KOPT-K1 (cell line): ENCODE results near the gene ROBO2.

Experiments
- H3K27ac ChIP-seq: fragments of 200-600 bp; sonication (generic); 2 replicates; pipeline ENCODE4 v1.5.1; 2016; ENCODE audit warnings: antibody characterized with exemption, mild to moderate bottlenecking, low read depth, low read length; ENCODE audit not compliant: poor library complexity, severe bottlenecking
- H3K36me3 ChIP-seq: fragments of 200-600 bp; sonication (generic); 2 replicates; pipeline ENCODE4 v1.5.1; 2017; ENCODE audit warnings: antibody characterized with exemption, mild to moderate bottlenecking, low read length, moderate library complexity; ENCODE audit not compliant: insufficient read depth
- H3K9me3 ChIP-seq: fragments of 200-600 bp; sonication (generic); 2 replicates; pipeline ENCODE4 v1.5.1; 2017; ENCODE audit warnings: antibody characterized with exemption, low read length, mild to moderate bottlenecking; ENCODE audit not compliant: insufficient read depth, poor library complexity, severe bottlenecking

The ROBO2 gene

DNA sequence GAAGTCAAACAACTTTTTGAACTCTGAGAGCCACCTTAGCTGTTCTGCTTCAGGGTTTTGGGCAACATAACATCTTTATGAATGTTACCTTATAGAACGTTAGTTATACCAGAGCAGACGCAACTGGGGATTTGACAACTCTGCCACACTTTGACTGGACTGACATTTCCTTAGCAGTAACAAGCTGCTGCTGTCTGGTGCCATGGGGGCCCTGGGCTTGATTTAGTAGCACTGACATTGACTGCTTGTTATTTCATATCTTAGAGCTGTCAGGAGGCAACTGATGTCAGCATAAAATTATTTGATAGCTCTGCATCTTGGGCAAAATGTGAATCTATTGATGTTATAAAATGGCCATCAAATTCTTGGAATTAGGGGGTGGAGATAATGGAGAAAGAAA is 285.4 kb downstream of the ROBO2 start:
- Histone ChIP-seq H3K27ac (no peak overlapping the region), H3K36me3 (no peaks in the 10 kb centered on the region), H3K9me3 (no peaks in the 10 kb centered on the region)

DNA sequence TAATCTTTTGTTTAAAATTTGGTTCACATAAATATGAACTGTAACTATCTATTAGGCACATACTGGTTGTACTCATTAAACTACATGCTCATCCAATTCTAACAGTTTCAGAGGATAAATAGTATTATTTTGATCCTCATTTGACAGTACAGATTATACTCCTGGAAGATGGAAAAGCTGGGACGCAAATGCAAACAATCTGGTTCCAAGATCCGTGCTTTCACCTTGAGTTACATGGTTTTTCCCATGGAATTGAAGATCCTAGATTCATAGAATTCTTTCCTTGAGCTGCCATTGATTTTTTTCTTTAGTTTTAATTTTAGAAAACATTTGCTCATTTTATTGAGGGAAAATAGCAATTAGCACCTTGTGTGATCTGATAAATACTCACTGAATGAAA is 285.8 kb downstream of the ROBO2 start:
- H3K27ac ChIP-seq: no peak overlapping the region

DNA sequence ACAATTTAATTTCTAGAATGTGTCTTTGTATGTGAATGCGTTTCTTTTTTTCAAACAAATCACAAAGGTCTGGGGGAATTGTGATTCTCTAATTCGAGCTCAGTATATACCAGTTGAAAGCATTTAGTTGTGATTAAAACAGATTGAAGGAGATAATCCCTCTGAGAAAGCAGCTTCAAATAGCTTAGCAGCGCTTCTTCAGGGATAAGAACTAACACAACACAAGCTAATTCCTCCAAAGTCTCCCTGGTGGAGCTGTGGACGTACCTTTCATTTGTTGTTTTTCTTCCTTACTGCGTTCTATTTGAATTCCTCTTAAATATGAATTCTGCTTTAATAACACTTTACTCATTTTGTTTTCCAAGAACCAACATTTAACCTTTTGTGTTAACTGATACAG is 286.7 kb downstream of the ROBO2 start:
- H3K9me3 ChIP-seq: no peaks in the 10 kb centered on the region
- H3K36me3 ChIP-seq: no peaks in the 10 kb centered on the region
- no peak overlapping the region for H3K27ac ChIP-seq

More for the DNA sequence above, 285.8 kb downstream of the ROBO2 start:
- H3K9me3 ChIP-seq: no peaks in the 10 kb centered on the region
- no peaks in the 10 kb centered on the region for H3K36me3 ChIP-seq

DNA sequence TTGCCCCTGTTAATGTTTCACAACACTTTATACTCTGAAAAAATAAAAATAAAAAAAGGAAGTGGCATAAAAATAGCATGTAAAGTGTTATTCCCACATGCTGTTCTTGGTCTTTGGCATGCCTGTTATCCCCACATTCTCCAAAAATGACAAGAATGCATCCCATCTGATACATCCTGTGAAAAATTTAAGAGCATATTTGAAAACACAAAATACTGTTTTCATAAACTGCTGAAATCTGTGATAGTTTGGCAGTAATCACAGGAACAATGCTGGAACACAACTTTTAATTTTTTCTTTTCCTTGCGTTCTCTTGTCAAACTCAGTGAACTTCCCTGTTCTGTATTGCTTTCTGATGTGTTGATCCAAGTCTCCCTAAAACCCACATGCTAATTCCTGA is 288.8 kb downstream of the ROBO2 start:
- H3K36me3 ChIP-seq: no peaks in the 10 kb centered on the region
- no peaks in the 10 kb centered on the region for H3K9me3 ChIP-seq
- no peak overlapping the region for H3K27ac ChIP-seq

DNA sequence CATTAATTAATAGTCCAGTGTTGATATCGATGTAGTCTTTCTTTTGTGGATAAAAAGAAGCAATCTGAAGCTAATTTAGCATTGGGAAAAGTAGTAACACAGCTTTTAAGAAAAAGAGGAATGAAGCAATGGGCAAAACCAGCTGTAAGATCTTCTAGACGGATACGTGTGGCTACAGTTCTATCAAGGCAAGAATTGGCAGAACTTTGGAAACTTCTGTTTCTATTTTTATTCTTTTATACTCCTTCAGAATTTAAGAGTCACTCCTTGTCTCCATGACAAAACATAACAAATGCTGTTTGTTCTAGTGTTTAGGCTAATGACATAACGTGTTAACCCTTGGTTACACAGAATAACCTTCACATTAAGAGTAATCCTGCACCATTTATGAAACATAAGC is 289.2 kb downstream of the ROBO2 start:
- Histone ChIP-seq H3K9me3 (no peaks in the 10 kb centered on the region), H3K36me3 (no peaks in the 10 kb centered on the region), H3K27ac (no peak overlapping the region)

- Histone ChIP-seq H3K27ac (no peak overlapping the region), H3K9me3 (no peaks in the 10 kb centered on the region), H3K36me3 (no peaks in the 10 kb centered on the region)
Observed at GRCh38 chr3:77338195-77338594, 298.3 kb downstream of the ROBO2 start.

GRCh38 chr3:77342027-77342426 is 302.1 kb downstream of the ROBO2 start:
- H3K27ac ChIP-seq: no peak overlapping the region
- H3K9me3 ChIP-seq: no peaks in the 10 kb centered on the region
- no peaks in the 10 kb centered on the region for H3K36me3 ChIP-seq

DNA sequence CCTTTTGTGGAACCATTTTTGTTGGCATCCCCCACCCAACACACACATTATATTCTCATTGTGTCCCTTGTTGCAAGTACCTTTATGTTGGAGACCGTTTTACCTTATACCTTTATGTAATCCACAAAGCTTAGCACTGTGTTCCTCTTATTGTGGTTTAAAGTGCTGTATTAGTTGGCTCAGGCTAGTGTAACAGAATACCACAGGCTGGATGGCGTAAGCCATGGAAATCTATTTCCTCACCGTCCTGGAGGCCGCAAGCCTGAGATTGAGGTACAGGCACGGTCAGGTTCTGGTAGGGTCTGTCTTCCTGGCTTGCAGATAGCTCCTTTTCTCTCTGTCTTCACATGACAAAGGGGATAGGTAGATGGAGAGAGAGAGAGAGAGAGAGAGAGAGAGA is 302.8 kb downstream of the ROBO2 start:
- H3K27ac ChIP-seq: no peak overlapping the region
- H3K36me3 ChIP-seq: no peaks in the 10 kb centered on the region
- H3K9me3 ChIP-seq: no peaks in the 10 kb centered on the region

- Histone ChIP-seq H3K9me3 (no peaks in the 10 kb centered on the region), H3K36me3 (no peaks in the 10 kb centered on the region), H3K27ac (no peak overlapping the region)
Observed at GRCh38 chr3:77345009-77345408, 305.1 kb downstream of the ROBO2 start.

DNA sequence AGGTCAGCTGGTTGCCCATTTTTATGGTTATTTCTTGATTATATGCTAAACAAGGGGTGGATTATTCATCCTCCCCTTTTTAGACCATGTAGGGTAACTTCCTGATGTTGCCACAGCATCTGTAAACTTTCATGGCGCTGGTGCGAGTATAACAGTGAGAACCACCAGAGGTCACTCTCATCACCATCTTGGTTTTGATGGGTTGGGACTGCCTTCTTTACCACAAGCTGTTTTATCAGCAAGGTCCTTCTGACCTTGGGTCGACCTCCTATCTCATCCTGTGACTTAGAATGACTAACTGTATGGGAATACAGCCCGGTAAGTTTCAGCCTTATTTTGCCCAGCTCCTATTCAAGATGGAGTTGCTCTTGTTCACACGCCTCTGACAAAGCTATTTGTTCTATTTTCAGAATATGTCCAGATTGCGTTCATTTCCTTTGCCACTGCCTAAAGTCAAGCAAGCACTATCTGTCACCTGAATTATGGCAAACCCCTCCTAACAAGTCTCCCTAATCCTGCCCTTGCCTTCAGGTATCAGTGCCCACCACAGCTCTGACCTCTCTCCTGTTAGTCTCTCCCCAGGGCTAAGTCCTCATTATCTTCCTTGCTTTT is 308.5 kb downstream of the ROBO2 start:
- Histone ChIP-seq H3K36me3 (no peaks in the 10 kb centered on the region), H3K27ac (no peak overlapping the region), H3K9me3 (no peaks in the 10 kb centered on the region)

DNA sequence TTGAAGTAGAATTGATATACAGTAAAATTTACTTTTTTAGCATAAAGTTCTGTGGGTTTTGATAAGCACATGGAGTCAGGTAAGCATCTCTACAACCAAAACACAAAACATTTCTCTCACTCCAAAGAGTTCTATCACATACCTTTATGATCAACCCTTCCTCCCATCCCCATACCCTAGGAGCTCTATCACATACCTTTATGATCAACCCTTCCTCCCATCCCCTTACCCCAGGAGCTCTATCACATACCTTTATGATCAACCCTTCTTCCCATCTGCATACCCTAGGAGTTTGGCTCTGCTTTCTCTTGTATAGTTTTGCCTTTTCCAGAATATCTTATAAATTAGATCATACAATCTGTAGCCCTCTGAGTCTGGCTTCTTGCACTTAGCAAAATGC is 315.1 kb downstream of the ROBO2 start:
- Histone ChIP-seq H3K27ac (no peak overlapping the region), H3K36me3 (no peaks in the 10 kb centered on the region), H3K9me3 (no peaks in the 10 kb centered on the region)

DNA sequence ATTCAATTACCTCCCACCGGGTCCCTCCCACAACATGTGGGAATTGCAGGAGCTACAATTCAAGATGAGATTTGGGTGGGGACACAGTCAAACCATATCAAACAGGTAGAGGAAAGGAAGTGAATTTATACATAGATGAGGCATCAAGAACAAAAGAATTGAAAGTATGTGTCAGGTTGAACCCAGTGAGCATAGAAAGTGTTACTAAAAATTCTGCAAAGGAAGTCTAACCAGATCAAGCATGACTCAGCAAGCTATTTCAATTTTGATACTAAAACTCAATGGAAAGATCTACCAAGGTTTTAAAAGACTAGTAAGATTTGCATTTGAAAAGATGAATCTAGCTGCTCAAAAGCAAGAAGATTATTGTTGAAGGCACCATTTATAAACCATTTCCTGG is 323.0 kb downstream of the ROBO2 start:
- H3K36me3 ChIP-seq: no peaks in the 10 kb centered on the region
- no peak overlapping the region for H3K27ac ChIP-seq
- no peaks in the 10 kb centered on the region for H3K9me3 ChIP-seq

GRCh38 chr3:77365152-77365551 is 325.3 kb downstream of the ROBO2 start:
- no peak overlapping the region for H3K27ac ChIP-seq
- no peaks in the 10 kb centered on the region for H3K9me3 ChIP-seq
- no peaks in the 10 kb centered on the region for H3K36me3 ChIP-seq

- no peaks in the 10 kb centered on the region for H3K36me3 ChIP-seq
Observed at GRCh38 chr3:77370413-77370812, 330.5 kb downstream of the ROBO2 start.

GRCh38 chr3:77372018-77372417 is 332.1 kb downstream of the ROBO2 start:
- H3K27ac ChIP-seq: no peak overlapping the region
- no peaks in the 10 kb centered on the region for H3K9me3 ChIP-seq
- H3K36me3 ChIP-seq: no peaks in the 10 kb centered on the region

More at GRCh38 chr3:77370413-77370812, 330.5 kb downstream of the ROBO2 start:
- no peak overlapping the region for H3K27ac ChIP-seq
- H3K9me3 ChIP-seq: no peaks in the 10 kb centered on the region

DNA sequence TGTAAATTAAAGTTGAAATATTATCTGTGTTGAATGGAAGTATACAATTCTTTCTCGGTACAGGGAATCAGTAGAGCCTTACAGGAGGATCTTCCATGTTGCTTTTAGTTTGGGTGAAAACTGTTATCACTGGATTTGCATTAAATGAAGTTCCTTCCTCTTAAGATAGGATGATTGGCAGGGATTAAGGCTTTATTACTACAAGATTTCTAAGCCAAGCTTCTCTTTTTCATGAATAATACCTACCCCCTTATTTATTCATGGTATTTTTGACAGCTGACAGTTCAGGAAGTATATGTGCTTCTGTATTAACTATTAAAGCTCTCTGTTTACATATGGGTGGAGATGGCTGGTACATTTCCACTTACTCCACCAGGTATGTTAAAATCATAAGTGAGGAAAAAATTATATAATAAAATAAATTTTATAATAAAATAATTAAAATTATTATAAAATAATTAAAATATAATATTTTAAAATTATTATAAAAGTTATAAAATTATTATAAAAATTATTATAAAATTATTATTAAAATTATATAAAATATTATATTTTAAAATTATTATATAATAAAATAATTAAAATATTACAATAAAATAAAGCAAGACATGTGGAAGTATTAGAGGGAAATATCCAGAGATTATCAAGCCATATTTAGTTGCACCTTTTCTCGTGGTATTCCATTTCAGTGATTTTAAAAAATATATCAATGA is 332.9 kb downstream of the ROBO2 start:
- Histone ChIP-seq H3K27ac (no peak overlapping the region), H3K36me3 (no peaks in the 10 kb centered on the region), H3K9me3 (no peaks in the 10 kb centered on the region)
